Epithelial cell of prostate (primary cell): ENCODE data around the gene RAP2C.

Experiments used
- DNase-seq: peaks from one replicate; pipeline ENCODE4 v3.0.0-alpha.2; 2011; ENCODE audit warnings: low read depth, low spot score
- H3K27ac ChIP-seq: fragments of 450-650 bp; 2 replicates; pipeline ENCODE4 v1.5.1; 2017; ENCODE audit warnings: mild to moderate bottlenecking

Gene RAP2C

GRCh38 chrX:132219343-132219768, at the start of gene RAP2C:
Gene RAP2C (minus strand): TSS chrX:132219447. CDS start chrX:132217268, 2,179 bp downstream.
- H3K27ac ChIP-seq: peak within 1 kb of the TSS; percentile 90
- DNase-seq: no peak

GRCh38 chrX:132267392-132267791, 48.1 kb upstream of the RAP2C start:
- no peak for DNase-seq

GRCh38 chrX:132266583-132267355, 47.5 kb upstream of the RAP2C start:
- DNase-seq: no peak
- no peak overlapping the region for H3K27ac ChIP-seq

More at GRCh38 chrX:132267392-132267791, 48.1 kb upstream of the RAP2C start:
- no peak overlapping the region for H3K27ac ChIP-seq

- no peak overlapping the region for H3K27ac ChIP-seq
- DNase-seq: no peak
Observed at GRCh38 chrX:132263127-132263526, 43.9 kb upstream of the RAP2C start.

- no peak for DNase-seq
- no peak overlapping the region for H3K27ac ChIP-seq
Observed at GRCh38 chrX:132258509-132258908, 39.3 kb upstream of the RAP2C start.

GRCh38 chrX:132257116-132257515, 37.9 kb upstream of the RAP2C start:
- no peak overlapping the region for H3K27ac ChIP-seq
- no peak for DNase-seq

- no peak overlapping the region for H3K27ac ChIP-seq
- DNase-seq: no peak
Observed at GRCh38 chrX:132236121-132236520, 16.9 kb upstream of the RAP2C start.

GRCh38 chrX:132235488-132235887, 16.2 kb upstream of the RAP2C start:
- H3K27ac ChIP-seq: no peak overlapping the region
- DNase-seq: no peak

GRCh38 chrX:132231587-132231986, 12.3 kb upstream of the RAP2C start:
- no peak for DNase-seq
- H3K27ac ChIP-seq: no peak overlapping the region

- peak overlapping the region; percentile 32 for H3K27ac ChIP-seq
- no peak for DNase-seq
Observed at GRCh38 chrX:132227383-132228112, 8.3 kb upstream of the RAP2C start.

- H3K27ac ChIP-seq: no peak overlapping the region
- no peak for DNase-seq
Observed at GRCh38 chrX:132226169-132226568, 6.9 kb upstream of the RAP2C start.

GRCh38 chrX:132218100-132218812, 991 bp downstream of the RAP2C start:
- peak; percentile 46 for DNase-seq

GRCh38 chrX:132217203-132218073, 1.8 kb downstream of the RAP2C start:
- no peak for DNase-seq
- H3K27ac ChIP-seq: peak overlapping the region; percentile 90

More at GRCh38 chrX:132218100-132218812, 991 bp downstream of the RAP2C start:
- peak overlapping the region; percentile 90 for H3K27ac ChIP-seq

GRCh38 chrX:132216806-132217202, 2.4 kb downstream of the RAP2C start:
- peak overlapping the region; percentile 90 for H3K27ac ChIP-seq
- no peak for DNase-seq

- peak overlapping the region; percentile 90 for H3K27ac ChIP-seq
- no peak for DNase-seq
Observed at GRCh38 chrX:132216283-132216682, 3.0 kb downstream of the RAP2C start.

- H3K27ac ChIP-seq: no peak overlapping the region
- no peak for DNase-seq
Observed at GRCh38 chrX:132214518-132214917, 4.7 kb downstream of the RAP2C start.

- DNase-seq: no peak
- peak overlapping the region; percentile 33 for H3K27ac ChIP-seq
Observed at GRCh38 chrX:132209527-132209926, 9.7 kb downstream of the RAP2C start.

- DNase-seq: no peak
- H3K27ac ChIP-seq: no peak overlapping the region
Observed at GRCh38 chrX:132208422-132208821, 10.8 kb downstream of the RAP2C start.

GRCh38 chrX:132207996-132208395, 11.3 kb downstream of the RAP2C start:
- DNase-seq: no peak
- no peak overlapping the region for H3K27ac ChIP-seq

GRCh38 chrX:132206259-132206658, 13.0 kb downstream of the RAP2C start:
- H3K27ac ChIP-seq: no peak overlapping the region

More at GRCh38 chrX:132206259-132206658, 13.0 kb downstream of the RAP2C start:
- DNase-seq: no peak
